Hepatocyte (in vitro differentiated cells): ENCODE data around the gene RAB22A.

Experiments
- EZH2 ChIP-seq: fragments of 200-600 bp; sonication (generic); IDR thresholded peaks from 2 replicates; pipeline ENCODE4 v1.6.1; 2016; ENCODE audit warnings: antibody characterized with exemption, mild to moderate bottlenecking, borderline replicate concordance
- TF ChIP-seq, protein P1 (sequence below): fragments of 200-600 bp; sonication (generic); IDR thresholded peaks from 2 replicates; pipeline ENCODE4 v1.5.1; 2016; ENCODE audit warnings: antibody characterized with exemption, mild to moderate bottlenecking; ENCODE audit not compliant: poor library complexity

DNA sequence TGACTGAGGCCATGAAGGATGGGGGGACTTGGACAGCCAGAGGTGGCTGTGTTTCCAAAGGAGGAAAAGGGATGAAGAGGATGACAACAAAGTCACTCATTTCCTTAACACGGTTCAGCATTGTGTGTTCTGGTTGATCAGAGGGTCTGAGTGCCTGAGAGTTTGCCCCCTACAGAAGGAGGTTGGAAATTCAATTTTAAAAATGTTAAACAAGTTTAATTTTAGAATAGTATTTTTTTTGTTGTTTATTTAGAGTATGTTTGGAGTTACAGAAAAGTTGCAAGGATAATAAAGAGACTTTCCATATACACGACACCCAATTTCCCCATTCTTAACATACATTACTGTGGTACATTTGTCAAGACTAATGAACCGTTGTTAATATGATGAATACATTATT, 69.2 kb downstream of the RAB22A start:
- no peak for TF ChIP-seq EZH2
- TF ChIP-seq, protein P1, sequence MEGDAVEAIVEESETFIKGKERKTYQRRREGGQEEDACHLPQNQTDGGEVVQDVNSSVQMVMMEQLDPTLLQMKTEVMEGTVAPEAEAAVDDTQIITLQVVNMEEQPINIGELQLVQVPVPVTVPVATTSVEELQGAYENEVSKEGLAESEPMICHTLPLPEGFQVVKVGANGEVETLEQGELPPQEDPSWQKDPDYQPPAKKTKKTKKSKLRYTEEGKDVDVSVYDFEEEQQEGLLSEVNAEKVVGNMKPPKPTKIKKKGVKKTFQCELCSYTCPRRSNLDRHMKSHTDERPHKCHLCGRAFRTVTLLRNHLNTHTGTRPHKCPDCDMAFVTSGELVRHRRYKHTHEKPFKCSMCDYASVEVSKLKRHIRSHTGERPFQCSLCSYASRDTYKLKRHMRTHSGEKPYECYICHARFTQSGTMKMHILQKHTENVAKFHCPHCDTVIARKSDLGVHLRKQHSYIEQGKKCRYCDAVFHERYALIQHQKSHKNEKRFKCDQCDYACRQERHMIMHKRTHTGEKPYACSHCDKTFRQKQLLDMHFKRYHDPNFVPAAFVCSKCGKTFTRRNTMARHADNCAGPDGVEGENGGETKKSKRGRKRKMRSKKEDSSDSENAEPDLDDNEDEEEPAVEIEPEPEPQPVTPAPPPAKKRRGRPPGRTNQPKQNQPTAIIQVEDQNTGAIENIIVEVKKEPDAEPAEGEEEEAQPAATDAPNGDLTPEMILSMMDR, result no peak
